A673 (cell line): ENCODE results near the gene MFSD2A.

ENCODE experiments used
- CTCF ChIP-seq: fragments of 300-800, 200-600 bp; sonication (generic); conservative IDR thresholded peaks from 2 replicates; pipeline ENCODE4 v1.5.1; 2017; ENCODE audit warnings: low read depth, mild to moderate bottlenecking, antibody characterized with exemption, low read length, moderate library complexity, mixed read lengths
- EZH2 ChIP-seq: fragments of 200-600 bp; sonication (generic); IDR thresholded peaks from 2 replicates; pipeline ENCODE4 v1.6.1; 2017; ENCODE audit warnings: borderline replicate concordance, low read depth, mild to moderate bottlenecking, mixed read lengths, antibody characterized with exemption, low read length; ENCODE audit not compliant: poor library complexity, severe bottlenecking

GRCh38 chr1:39951926-39952325 lies 3.0 kb upstream of the MFSD2A start:
- no peak for TF ChIP-seq CTCF
- no peak for TF ChIP-seq EZH2
